Cerebellar cortex (tissue), 1 donor: ENCODE results near the gene TNFAIP2.
"Not testable (repeated sequence)": the region's sequence is repeated elsewhere in the genome, so short reads cannot be mapped to it uniquely, and the experiment has no call there.

ENCODE experiments used
- DNase-seq: peaks from one replicate; pipeline ENCODE4 v3.0.0-alpha.2; 2015; ENCODE audit warnings: low spot score

The TNFAIP2 gene

DNA sequence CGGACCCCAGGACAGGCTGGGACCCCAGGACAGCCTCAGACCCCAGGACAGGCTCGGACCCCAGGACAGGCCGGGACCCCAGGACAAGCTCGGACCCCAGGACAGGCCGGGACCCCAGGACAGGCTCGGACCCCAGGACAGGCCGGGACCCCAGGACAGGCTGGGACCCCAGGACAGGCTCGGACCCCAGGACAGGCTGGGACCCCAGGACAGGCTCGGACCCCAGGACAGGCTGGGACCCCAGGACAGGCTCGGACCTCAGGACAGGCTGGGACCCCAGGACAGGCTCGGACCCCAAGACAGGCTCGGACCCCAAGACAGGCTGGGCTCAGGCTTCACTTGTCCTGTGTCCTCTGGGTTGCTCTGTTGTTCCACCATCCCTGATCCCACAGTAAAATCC is 32.2 kb downstream of the TNFAIP2 start:
- DNase-seq, result not testable (repeated sequence)

DNA sequence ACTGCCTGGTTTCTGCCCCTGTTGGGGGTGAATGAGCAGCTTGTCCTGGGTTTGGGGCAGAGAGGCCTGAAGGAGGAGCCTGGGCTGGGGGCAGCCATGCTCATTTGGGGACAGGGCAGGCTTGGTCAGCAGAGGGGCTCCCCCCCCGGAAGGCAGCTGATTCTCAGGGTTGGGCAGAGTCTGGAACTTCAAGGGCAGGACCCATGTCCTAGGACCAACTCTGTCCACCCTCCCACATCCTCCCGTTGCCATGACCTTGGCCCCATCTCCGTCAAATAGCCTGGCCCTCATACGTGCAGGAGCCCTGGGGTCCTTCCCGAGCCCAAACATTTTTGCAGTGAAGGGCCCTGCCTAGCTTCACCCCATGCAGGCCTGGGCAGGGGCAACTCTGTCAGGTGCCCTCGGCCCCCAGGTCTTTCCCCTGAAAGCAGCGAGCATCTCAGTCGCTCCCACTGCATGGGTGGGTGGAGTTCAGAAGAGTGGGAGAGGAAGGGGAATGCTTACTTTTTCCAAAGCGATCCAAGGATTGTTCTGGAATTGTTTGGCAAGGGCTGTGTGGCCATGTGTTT is 32.6 kb downstream of the TNFAIP2 start:
- no peak for DNase-seq

- DNase-seq, result no peak
Measured at GRCh38 chr14:103156651-103157378, 33.6 kb downstream of the TNFAIP2 start.

GRCh38 chr14:103157969-103158368 is 34.7 kb downstream of the TNFAIP2 start:
- no peak for DNase-seq

GRCh38 chr14:103158688-103159087 is 35.4 kb downstream of the TNFAIP2 start:
- DNase-seq, result no peak

GRCh38 chr14:103160321-103161053 is 37.2 kb downstream of the TNFAIP2 start:
- no peak for DNase-seq

DNA sequence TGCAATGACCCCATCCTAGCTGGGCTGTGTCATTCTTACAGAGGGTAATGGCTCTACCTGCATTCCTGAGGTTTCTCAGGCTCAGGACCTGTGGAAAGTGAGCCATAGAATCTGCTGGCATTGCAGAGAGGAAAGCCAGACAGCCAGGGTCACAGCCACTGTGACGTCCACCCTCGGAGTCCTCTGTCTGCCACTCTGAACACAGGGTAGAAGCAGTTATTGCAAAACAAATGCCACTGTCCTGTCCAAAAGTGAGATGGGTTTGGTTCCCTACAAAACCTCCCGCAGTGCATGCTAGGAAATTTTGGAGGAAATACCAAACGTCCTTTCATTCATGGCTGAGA is 37.8 kb downstream of the TNFAIP2 start:
- DNase-seq, result no peak

DNA sequence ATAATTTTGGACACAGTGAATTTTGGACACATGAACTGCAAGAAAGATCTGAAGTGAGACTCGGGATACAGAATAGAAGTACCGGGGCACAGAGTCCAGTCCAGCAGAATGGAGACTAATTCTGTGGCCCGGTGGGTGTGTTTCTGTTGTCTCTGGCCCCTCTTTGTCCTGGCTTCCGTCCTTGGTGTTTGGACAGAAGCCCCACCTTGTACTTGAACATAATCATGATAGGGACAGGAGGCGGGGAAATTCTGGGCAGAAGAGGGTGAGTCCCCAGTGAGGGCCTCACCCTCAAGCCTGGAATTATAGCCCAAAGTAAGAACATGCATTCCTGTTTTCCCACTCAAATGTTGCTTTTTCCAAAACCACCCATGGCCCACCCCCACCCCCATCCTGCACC is 39.9 kb downstream of the TNFAIP2 start:
- no peak for DNase-seq

- no peak for DNase-seq
Measured at GRCh38 chr14:103164006-103164405, 40.7 kb downstream of the TNFAIP2 start.

DNA sequence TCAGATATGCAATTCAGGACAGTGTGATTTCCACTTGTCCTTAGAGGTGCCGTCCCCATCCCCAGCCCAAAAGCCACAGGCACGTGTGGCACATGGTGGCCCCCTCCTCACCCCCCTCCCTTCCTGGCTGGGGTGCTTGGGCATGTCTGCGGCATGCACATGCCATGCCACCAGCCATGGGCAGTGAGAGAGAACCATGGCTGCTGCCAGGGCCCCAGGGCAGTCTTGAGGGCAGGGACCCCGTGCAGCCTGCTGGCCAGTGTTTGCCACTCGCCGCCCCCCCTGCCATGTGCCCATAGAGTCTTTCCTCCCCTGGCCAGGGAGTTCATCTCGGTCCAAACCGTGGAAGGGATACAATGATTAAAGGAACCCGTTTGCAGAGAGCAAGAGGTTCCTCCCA is 41.5 kb downstream of the TNFAIP2 start:
- no peak for DNase-seq

GRCh38 chr14:103165323-103165722 is 42.1 kb downstream of the TNFAIP2 start:
- DNase-seq, result no peak

DNA sequence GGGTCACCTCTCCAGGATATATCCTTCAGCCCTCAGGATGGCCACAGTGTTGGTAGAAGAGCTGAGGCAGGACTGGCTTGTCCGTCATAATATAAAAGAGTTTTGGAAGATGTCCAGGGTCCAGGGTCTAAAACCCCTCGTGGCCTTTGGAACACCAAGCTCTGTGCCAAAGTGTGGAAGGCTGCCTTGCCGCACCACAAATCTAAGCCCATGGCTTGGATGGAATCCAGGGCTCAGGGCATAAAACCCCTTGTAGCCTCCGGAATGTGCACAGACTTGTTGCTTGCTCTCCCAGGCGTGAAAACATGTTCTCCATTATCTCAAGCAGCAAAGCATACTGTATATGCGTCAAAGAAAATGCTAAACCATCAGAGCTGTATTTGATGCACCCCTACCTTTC is 46.7 kb downstream of the TNFAIP2 start:
- no peak for DNase-seq

DNA sequence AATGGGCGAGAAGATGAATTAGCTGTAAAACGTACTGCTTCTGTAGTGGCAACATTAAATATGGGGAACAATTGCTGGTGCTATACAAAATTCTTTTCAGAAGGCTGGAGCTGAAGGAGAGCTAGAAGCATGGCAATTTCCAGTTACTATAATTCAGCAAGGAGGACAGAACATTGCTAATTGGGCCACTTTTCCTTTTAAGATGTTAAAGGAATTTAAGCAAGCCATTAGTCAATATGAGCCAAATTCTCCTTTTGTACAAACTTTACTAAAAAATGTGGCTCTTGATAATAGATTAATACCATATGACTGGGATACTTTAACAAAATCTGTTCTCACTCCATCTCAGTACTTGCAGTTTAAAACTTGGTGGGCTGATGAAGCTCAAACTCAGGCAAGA is 47.9 kb downstream of the TNFAIP2 start:
- DNase-seq, result not testable (repeated sequence)

- no peak for DNase-seq
Measured at GRCh38 chr14:103172921-103173320, 49.7 kb downstream of the TNFAIP2 start.

DNA sequence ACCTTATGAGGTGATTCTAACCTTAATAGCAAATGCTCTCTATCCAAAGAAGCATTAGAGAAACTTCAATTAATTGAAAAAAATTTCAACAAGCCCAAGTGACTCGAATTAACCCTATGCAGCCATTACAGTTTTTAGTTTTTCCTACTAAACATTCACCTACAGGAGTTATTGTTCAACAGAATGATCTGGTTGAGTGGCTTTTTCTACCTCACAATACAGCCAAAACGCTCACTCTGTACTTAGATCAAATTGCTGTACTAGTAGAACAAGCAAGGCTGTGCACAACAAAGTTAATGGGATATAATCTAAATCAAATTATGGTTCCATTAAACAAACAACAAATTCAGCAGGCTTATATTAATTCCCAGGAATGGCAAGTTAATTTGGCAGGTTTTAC is 50.6 kb downstream of the TNFAIP2 start:
- DNase-seq, result not testable (repeated sequence)

DNA sequence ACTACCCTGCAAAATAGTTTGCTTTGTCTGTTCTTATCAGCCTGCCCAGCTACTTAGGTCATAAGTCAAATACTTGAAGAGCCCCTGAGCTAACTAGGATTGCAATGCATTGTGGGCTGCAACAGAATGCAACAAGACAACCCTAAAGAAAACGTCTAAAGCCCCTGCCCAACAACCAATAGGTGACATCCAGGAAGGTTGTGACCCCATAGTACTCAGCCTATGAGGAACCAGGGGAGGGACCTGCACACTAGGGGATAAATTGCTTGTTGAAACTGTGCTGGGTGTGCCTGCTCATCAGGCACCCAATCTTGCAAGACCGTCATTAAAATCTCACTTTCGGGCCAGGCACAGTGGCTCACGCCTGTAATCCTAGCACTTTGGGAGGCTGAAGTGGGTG is 52.9 kb downstream of the TNFAIP2 start:
- not testable (repeated sequence) for DNase-seq

GRCh38 chr14:103177376-103177775 is 54.1 kb downstream of the TNFAIP2 start:
- DNase-seq, result no peak

- DNase-seq, result no peak
Measured at GRCh38 chr14:103178521-103178920, 55.3 kb downstream of the TNFAIP2 start.

GRCh38 chr14:103179094-103179493 is 55.8 kb downstream of the TNFAIP2 start:
- no peak for DNase-seq

- no peak for DNase-seq
Measured at GRCh38 chr14:103180331-103180730, 57.1 kb downstream of the TNFAIP2 start.

DNA sequence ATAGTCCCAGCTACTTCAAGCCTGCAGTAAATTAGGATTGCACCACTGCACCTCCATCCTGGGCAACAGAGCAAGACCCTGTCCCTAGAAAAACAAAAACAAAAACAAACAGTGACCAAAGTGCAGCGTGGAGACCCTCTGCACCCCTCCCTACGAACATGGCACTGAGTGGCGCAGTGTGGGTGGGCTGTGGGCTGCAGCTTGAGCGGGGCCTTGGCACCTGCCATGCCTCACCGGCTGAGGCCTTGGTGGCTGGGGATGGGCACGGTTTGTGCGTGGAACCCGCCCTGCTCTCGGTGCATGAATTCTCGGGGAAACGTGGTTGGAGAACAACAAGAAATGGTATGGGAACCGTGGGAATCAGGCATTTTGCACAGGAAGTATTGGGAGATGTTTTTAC is 60.8 kb downstream of the TNFAIP2 start:
- DNase-seq, result no peak

DNA sequence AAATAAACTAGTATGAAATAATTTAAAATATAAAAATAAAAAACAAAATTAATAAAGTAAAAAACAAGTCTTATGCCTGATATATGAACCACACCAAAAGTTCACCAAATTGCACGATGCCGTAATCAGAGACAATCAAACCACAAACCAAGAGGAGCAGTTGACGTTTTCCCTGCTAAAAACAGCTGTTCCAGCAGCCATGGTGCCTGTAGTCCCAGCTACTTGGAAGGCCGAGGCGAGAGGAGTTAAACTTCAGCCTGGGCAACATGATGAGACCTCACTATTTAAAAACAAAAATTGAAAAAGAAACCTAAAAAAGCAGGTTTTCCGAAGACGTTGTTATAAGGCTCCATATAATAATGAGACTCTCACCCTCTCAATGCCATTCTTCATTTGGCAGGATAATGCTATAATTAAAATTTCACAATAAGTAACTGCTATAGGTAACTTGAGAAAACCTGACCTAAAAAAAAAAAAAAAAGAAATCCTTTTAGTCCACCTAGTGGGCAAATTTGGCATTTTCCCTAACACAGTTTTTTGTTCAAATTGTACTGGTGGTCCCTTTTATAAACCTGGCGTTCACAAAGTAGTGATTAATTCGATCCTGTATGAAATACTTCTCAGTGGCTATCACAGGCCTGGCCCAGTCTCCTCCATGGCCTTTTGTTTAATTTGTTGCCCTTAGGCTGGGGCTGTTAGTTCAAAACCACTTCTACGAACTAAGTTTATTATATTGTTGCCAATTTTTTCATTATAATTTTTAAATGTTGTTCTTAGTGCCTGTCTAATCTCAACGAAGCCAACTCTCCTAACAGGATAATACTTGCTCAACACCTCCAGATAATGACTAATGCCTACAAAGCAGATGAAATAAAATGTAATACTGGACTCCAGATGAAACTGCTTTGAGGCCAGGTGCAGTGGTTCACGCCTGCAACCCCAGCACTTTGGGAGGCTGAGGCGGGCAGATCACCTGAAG is 62.1 kb downstream of the TNFAIP2 start:
- DNase-seq, result peak; percentile 41
